Gastrocnemius medialis (tissue), 4 donors: Measurements from ENCODE around the gene LARGE1. TPM values are rescaled to one million over a fixed set of nuclear protein-coding genes. Genes with fewer than 3 reads are reported as not detected.
A peak's percentile ranks its signal among the peaks of the same experiment; 100 is the strongest.

ENCODE experiments used
- ATAC-seq, 2 donors: fragments of 150-250 bp; one replicate each; pipeline ENCODE4 v1.9.1; 2016
- DNase-seq, 2 donors: peaks; one replicate each; pipeline ENCODE4 v3.0.0-alpha.2; 2019
- H3K27ac ChIP-seq, 4 donors: fragments of 200-600 bp; sonication (generic); 1 replicate in 1 of 4; 2 replicates in 3 of 4; pipeline ENCODE4 v1.5.1; 2016 to 2018; ENCODE audit warnings: mild to moderate bottlenecking in 2 of 4, moderate library complexity in 1 of 4
- H3K27me3 ChIP-seq, 3 donors: fragments of 200-600 bp; sonication (generic) in 2 of 3; 1 replicate in 1 of 3; 2 replicates in 2 of 3; pipeline versions ENCODE4 v1.5.1 to v1.6.0; 2016 to 2019; ENCODE audit warnings: mild to moderate bottlenecking in 1 of 3, moderate library complexity in 1 of 3
- H3K36me3 ChIP-seq, 2 donors: fragments of 200-600 bp; sonication (generic) in 1 of 2; one replicate each; pipeline ENCODE4 v1.5.1; 2017 to 2018
- H3K4me1 ChIP-seq, 2 donors: fragments of 200-600 bp; sonication (generic) in 1 of 2; one replicate each; pipeline ENCODE4 v1.5.1; 2016 to 2017; ENCODE audit warnings: mild to moderate bottlenecking in 2 of 2
- H3K4me3 ChIP-seq, 4 donors: fragments of 200-600 bp; sonication (generic) in 3 of 4; 1 replicate in 1 of 4; 2 replicates in 3 of 4; pipeline ENCODE4 v1.5.1; 2016 to 2019; ENCODE audit warnings: mild to moderate bottlenecking in 2 of 4
- H3K9me3 ChIP-seq, 3 donors: fragments of 200-600 bp; sonication (generic) in 2 of 3; 1 replicate in 1 of 3; 2 replicates in 2 of 3; pipeline ENCODE4 v1.5.1; 2016 to 2019
- POLR2A ChIP-seq, 2 donors: fragments of 450-650 bp; IDR thresholded peaks; one replicate each; pipeline ENCODE4 v1.6.1; 2017; ENCODE audit warnings: antibody characterized with exemption in 2 of 2, mild to moderate bottlenecking in 2 of 2, moderate library complexity in 2 of 2
- in situ Hi-C, 4 donors: fragments of 200-750 bp; cut with MboI; loops; one replicate each; pipeline versions ENCODE4 v1.15.0 to v1.8.0; 2017; ENCODE audit warnings: low sequenced_read_pairs in 4 of 4
- intact Hi-C: fragments of 100-400 bp; cut with DNase I; formaldehyde crosslinking; loops from one replicate; pipeline ENCODE4 v1.15.1; 2023; ENCODE audit warnings: low total_unique reads
- total RNA-seq, 4 donors: library from RNA; depleted of rRNA; stranded (reverse); fragments of >200 nt; gene quantifications; one replicate each; pipeline versions ENCODE4 v1.1.0 to v1.2.3, GENCODE V29; 2016
- TF ChIP-seq, protein P1 (sequence below), 5 experiments: fragments of 450-650 bp in 3 of 5; fragments of 200-600 bp in 2 of 5; sonication (generic) in 2 of 5; IDR thresholded peaks in 4 of 5; conservative IDR thresholded peaks in 1 of 5; 1 replicate in 4 of 5; 2 replicates in 1 of 5; pipeline ENCODE4 v1.5.1; 2016 to 2019; ENCODE audit warnings: antibody characterized with exemption in 5 of 5, mild to moderate bottlenecking in 3 of 5, moderate library complexity in 3 of 5

The LARGE1 gene
- total RNA-seq, 4 donors from 2014 or later: 48.5 to 91.0 (median 68.4) TPM

DNA sequence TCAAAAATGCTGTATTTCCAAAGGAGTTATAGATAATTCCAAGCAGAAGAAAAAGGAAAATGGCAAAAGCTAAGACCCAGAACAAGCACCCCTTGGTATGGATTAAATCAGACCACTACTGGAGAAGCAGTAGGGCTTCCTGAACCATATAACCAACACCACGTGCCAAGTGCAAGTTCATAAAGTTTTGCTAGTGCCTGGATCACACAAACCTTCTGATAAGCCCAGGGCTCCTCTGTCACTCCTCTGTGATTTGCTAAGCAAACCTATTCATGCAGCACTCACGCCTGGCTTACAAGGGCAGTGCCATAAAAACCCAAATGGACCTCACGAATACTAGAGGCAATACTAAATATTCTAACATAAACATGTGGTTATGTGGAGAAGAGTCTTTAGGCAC is 13.3 kb downstream of the LARGE1 start:
- Histone ChIP-seq H3K36me3 (no peaks in the 10 kb centered on the region), H3K4me3 (no peak overlapping the region), H3K4me1 (peaks cover 27 to 31% of the 10 kb centered on the region in 2 donors), H3K27me3 (no peaks in the 10 kb centered on the region), H3K27ac (no peak overlapping the region), H3K9me3 (no peaks in the 10 kb centered on the region)
- in situ Hi-C loops (no loop called here), intact Hi-C loops (no loop called here)
- ATAC-seq (no peak), DNase-seq (no peak)
- TF ChIP-seq, protein P1, sequence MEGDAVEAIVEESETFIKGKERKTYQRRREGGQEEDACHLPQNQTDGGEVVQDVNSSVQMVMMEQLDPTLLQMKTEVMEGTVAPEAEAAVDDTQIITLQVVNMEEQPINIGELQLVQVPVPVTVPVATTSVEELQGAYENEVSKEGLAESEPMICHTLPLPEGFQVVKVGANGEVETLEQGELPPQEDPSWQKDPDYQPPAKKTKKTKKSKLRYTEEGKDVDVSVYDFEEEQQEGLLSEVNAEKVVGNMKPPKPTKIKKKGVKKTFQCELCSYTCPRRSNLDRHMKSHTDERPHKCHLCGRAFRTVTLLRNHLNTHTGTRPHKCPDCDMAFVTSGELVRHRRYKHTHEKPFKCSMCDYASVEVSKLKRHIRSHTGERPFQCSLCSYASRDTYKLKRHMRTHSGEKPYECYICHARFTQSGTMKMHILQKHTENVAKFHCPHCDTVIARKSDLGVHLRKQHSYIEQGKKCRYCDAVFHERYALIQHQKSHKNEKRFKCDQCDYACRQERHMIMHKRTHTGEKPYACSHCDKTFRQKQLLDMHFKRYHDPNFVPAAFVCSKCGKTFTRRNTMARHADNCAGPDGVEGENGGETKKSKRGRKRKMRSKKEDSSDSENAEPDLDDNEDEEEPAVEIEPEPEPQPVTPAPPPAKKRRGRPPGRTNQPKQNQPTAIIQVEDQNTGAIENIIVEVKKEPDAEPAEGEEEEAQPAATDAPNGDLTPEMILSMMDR (IDR thresholded peaks at IDR 0.05 in 4 of 5, conservative IDR thresholded peaks at IDR 0.05 in 1 of 5): no peak
- TF ChIP-seq POLR2A (IDR thresholded peaks at IDR 0.05): no peak

DNA sequence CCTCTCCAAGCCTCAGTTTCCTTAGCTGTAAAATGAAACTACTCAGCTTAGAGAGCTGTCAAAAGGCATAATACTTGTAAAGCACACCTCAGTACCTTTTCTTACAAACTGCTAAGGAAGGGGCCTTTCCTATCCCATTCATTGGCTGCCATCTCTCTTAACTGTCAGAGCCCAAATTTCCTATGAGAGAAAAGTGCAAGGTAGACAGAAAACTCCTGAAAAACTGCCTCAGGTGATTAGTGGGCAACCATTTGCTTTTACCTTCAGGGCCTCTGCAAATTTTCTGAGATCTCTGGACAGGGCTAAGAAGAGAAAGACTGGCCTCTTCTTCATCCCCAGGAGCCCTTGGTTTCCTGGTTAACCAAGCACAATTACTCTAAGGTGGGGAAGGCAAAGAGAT is 13.8 kb downstream of the LARGE1 start:
- Histone ChIP-seq H3K27ac (no peak overlapping the region), H3K36me3 (no peaks in the 10 kb centered on the region), H3K9me3 (no peaks in the 10 kb centered on the region), H3K4me1 (peaks cover 31% of the 10 kb centered on the region in 2 donors), H3K4me3 (no peak overlapping the region), H3K27me3 (no peaks in the 10 kb centered on the region)
- in situ Hi-C loops: no loop called here
- DNase-seq (no peak), ATAC-seq (no peak)
- intact Hi-C loops: no loop called here
- no peak for TF ChIP-seq POLR2A (IDR thresholded peaks at IDR 0.05)
- TF ChIP-seq, protein P1 (IDR thresholded peaks at IDR 0.05 in 4 of 5, conservative IDR thresholded peaks at IDR 0.05 in 1 of 5): no peak

DNA sequence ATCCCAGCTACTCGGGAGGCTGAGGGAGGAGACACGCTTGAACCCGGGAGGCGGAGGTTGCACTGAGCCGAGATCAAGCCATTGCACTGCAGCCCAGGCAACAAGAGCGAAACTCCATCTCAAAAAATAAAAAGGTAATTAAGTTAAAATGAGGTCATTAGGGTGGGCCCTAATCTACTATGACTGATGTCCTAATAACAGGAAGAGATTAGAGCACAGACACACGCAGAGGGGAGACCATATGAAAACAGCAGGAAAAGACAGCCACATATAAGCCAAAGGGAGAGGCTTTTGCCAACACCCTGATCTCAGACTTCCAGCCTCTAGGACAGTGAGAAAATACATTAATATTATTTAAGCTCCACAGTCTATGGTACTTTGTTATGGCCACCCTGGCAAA is 17.3 kb downstream of the LARGE1 start:
- ATAC-seq (peak in 1 of 2 donors; percentile 42), DNase-seq (no peak)
- H3K27me3 ChIP-seq: no peaks in the 10 kb centered on the region
- no peak overlapping the region for H3K27ac ChIP-seq
- no peak for TF ChIP-seq POLR2A (IDR thresholded peaks at IDR 0.05)
- TF ChIP-seq, protein P1 (IDR thresholded peaks at IDR 0.05 in 4 of 5, conservative IDR thresholded peaks at IDR 0.05 in 1 of 5): no peak
- H3K36me3 ChIP-seq: no peaks in the 10 kb centered on the region
- intact Hi-C loops (no loop called here), in situ Hi-C loops (no loop called here)
- H3K9me3 ChIP-seq: no peaks in the 10 kb centered on the region
- H3K4me1 ChIP-seq: peaks cover 23 to 28% of the 10 kb centered on the region in 2 donors
- H3K4me3 ChIP-seq: no peak overlapping the region

DNA sequence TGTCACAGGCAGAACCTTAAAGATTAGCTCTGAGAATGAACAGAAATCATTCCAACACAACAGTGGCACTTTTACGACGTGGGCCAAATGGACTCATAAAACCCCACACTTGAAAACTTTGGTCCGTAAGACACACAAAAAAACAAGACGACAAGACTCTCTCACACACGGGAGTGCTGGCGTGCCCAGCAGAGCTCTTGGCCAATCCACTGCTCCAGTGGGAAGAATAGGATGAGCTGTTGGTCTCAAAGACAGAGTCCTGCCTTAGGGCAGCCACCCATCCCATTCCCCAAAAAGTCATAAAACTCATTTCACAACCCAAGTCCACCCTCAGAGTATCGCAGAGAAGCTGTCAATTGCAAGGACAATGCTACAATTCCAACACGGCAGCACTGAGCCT is 18.2 kb downstream of the LARGE1 start:
- H3K4me1 ChIP-seq: peaks cover 26 to 37% of the 10 kb centered on the region in 2 donors
- no peaks in the 10 kb centered on the region for H3K9me3 ChIP-seq
- no peak for DNase-seq
- intact Hi-C loops (no loop called here), in situ Hi-C loops (no loop called here)
- no peaks in the 10 kb centered on the region for H3K27me3 ChIP-seq
- H3K27ac ChIP-seq: no peak overlapping the region
- no peak for ATAC-seq
- TF ChIP-seq, protein P1 (IDR thresholded peaks at IDR 0.05 in 4 of 5, conservative IDR thresholded peaks at IDR 0.05 in 1 of 5): no peak
- TF ChIP-seq POLR2A (IDR thresholded peaks at IDR 0.05): no peak
- no peaks in the 10 kb centered on the region for H3K36me3 ChIP-seq
- H3K4me3 ChIP-seq: no peak overlapping the region

DNA sequence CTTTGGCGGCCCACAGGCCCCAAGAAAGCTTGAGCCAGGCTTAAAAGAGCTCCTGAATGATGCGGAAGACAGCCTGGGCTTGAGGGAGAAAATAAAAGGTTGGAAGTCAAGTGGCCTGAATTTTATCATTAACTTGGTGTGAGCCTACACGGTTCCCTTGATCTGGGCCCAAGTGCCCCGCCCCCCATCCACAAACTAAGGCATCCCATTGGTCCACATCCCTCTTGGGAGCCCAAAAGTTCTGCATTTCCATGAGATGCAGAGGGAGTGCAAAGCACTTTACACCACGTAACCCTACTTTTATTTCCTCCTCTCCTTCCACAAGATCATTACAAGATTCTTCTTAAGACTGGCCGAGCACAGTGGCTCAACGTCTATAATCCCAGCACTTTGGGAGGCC is 22.2 kb downstream of the LARGE1 start:
- Histone ChIP-seq H3K4me1 (peaks cover 29 to 45% of the 10 kb centered on the region in 2 donors), H3K4me3 (no peak overlapping the region), H3K27ac (no peak overlapping the region), H3K36me3 (no peaks in the 10 kb centered on the region), H3K27me3 (no peaks in the 10 kb centered on the region), H3K9me3 (no peaks in the 10 kb centered on the region)
- ATAC-seq: no peak
- in situ Hi-C loops (no loop called here), intact Hi-C loops (no loop called here)
- DNase-seq: no peak
- TF ChIP-seq, protein P1 (IDR thresholded peaks at IDR 0.05 in 4 of 5, conservative IDR thresholded peaks at IDR 0.05 in 1 of 5): no peak
